Endothelial cell of umbilical vein (primary cell): ENCODE data around the gene ANKRD44. TPM values are rescaled to one million over a fixed set of nuclear protein-coding genes. Genes with fewer than 3 reads are reported as not detected.

Experiments
- BruUV-seq: library from RNA; stranded (reverse); fragments of 400-500 nt; replicated peaks from 2 replicates; lab custom pipeline; 2021; lab: Mats Ljungman, UMichigan
- CTCF ChIA-PET: fragments of 300-600, 350-600 bp; sonication (Branson Sonifier 250); formaldehyde crosslinking; loops from one replicate; lab custom pipeline; 2021; ENCODE audit warnings: antibody characterized with exemption, inconsistent platforms; lab: Charles Lee
- POLR2A ChIA-PET: fragments of 300-600, 350-600 bp; sonication (Branson Sonifier 250); formaldehyde crosslinking; loops from one replicate; lab custom pipeline; 2021; ENCODE audit warnings: antibody characterized with exemption, inconsistent platforms; lab: Charles Lee
- DNase-seq: peaks from one replicate; pipeline ENCODE4 v3.0.0-alpha.2; 2011; ENCODE audit warnings: low read depth, low spot score
- FAIRE-seq: peaks from 2 replicates; lab custom pipeline; 2011; peaks lifted over from hg19 to GRCh38; lab: Jason Lieb, UNC
- H2AFZ ChIP-seq: 2 replicates; pipeline ENCODE4 v1.6.0; 2012; ENCODE audit warnings: low read depth, low read length, control low read depth, inconsistent platforms
- H3K27ac ChIP-seq: 2 replicates; pipeline ENCODE4 v1.5.1; 2011; ENCODE audit warnings: low read depth, mild to moderate bottlenecking, control low read depth, low read length, moderate library complexity; ENCODE audit not compliant: insufficient read depth
- H3K27me3 ChIP-seq, 2 experiments: 2 replicates each; pipeline versions ENCODE4 v1.6.0 to v1.6.1; 2011; ENCODE audit warnings: low read length in 2 of 2, mixed read lengths in 1 of 2; ENCODE audit not compliant: control insufficient read depth in 2 of 2, insufficient read depth in 2 of 2
- H3K36me3 ChIP-seq, 2 experiments: 2 replicates in 1 of 2; 3 replicates in 1 of 2; pipeline ENCODE4 v1.5.1; 2011; ENCODE audit warnings: low read length in 2 of 2, mild to moderate bottlenecking in 1 of 2, moderate library complexity in 1 of 2; ENCODE audit not compliant: control insufficient read depth in 2 of 2, insufficient read depth in 2 of 2; ENCODE audit errors: extremely low read depth in 1 of 2
- H3K4me1 ChIP-seq: 3 replicates; pipeline ENCODE4 v1.5.1; 2011; ENCODE audit warnings: mild to moderate bottlenecking, low read length; ENCODE audit not compliant: control insufficient read depth, insufficient read depth; ENCODE audit errors: extremely low read depth
- H3K4me2 ChIP-seq: 2 replicates; pipeline ENCODE4 v1.6.1; 2011; ENCODE audit warnings: low read length, control low read depth, mixed read lengths; ENCODE audit not compliant: insufficient read depth
- H3K4me3 ChIP-seq, 3 experiments: fragments of 200-600 bp in 1 of 3; sonication (generic), shearing (Covaris generic) in 1 of 3; replicated peaks in 1 of 3; 2 replicates each; pipeline ENCODE4 v1.5.1; 2011 to 2016; ENCODE audit warnings: control low read depth in 3 of 3, low read length in 3 of 3, mild to moderate bottlenecking in 2 of 3, inconsistent platforms in 1 of 3, low read depth in 1 of 3, moderate library complexity in 1 of 3; ENCODE audit not compliant: insufficient read depth in 1 of 3
- H3K79me2 ChIP-seq: 2 replicates; pipeline ENCODE4 v1.6.0; 2012; ENCODE audit warnings: low read length, inconsistent platforms; ENCODE audit not compliant: control insufficient read depth, insufficient read depth
- H3K9ac ChIP-seq: replicated peaks from 2 replicates; pipeline ENCODE3; 2011; ENCODE audit warnings: low read length, control low read depth; ENCODE audit not compliant: insufficient read depth; ENCODE audit errors: extremely low read depth
- H3K9me1 ChIP-seq: replicated peaks from 3 replicates; pipeline ENCODE4 v1.6.0; 2011; ENCODE audit warnings: mild to moderate bottlenecking, low read length; ENCODE audit not compliant: control insufficient read depth, insufficient read depth; ENCODE audit errors: extremely low read depth
- H3K9me3 ChIP-seq: replicated peaks from 2 replicates; pipeline ENCODE4 v1.5.1; 2012; ENCODE audit warnings: low read length, inconsistent platforms; ENCODE audit not compliant: control insufficient read depth, insufficient read depth
- H4K20me1 ChIP-seq: replicated peaks from 2 replicates; pipeline ENCODE3; 2011; ENCODE audit warnings: mild to moderate bottlenecking, low read length; ENCODE audit not compliant: control insufficient read depth, insufficient read depth; ENCODE audit errors: extremely low read depth
- CTCF ChIP-seq, 2 donors: IDR thresholded peaks; 1 replicate in 1 of 2; 2 replicates in 1 of 2; pipeline ENCODE4 v1.5.1; 2011; ENCODE audit warnings: low read length in 2 of 2, mild to moderate bottlenecking in 2 of 2, moderate library complexity in 2 of 2, control low read depth in 1 of 2, inconsistent platforms in 1 of 2, low read depth in 1 of 2; ENCODE audit not compliant: insufficient read depth in 1 of 2; ENCODE audit errors: extremely low read depth in 1 of 2
- EZH2 ChIP-seq: IDR thresholded peaks from 2 replicates; pipeline ENCODE4 v1.6.1; 2012; ENCODE audit warnings: borderline replicate concordance, low read depth, mild to moderate bottlenecking, moderate library complexity, low read length, inconsistent platforms; ENCODE audit not compliant: severe bottlenecking
- FOS ChIP-seq: IDR thresholded peaks from 2 replicates; pipeline ENCODE4 v1.6.1; 2011; ENCODE audit warnings: mild to moderate bottlenecking, low read length, moderate library complexity, borderline replicate concordance; ENCODE audit not compliant: insufficient read depth
- GATA2 ChIP-seq: IDR thresholded peaks from 2 replicates; pipeline ENCODE4 v1.7.0; 2011; ENCODE audit warnings: low read depth, mild to moderate bottlenecking, moderate library complexity, mixed read lengths, low read length; ENCODE audit not compliant: insufficient read length, insufficient read depth
- JUN ChIP-seq: IDR thresholded peaks from 2 replicates; pipeline ENCODE4 v1.6.1; 2011; ENCODE audit warnings: borderline replicate concordance, low read depth; ENCODE audit not compliant: insufficient read length, insufficient read depth
- MAX ChIP-seq: IDR thresholded peaks from 2 replicates; pipeline ENCODE4 v1.6.1; 2011; ENCODE audit not compliant: insufficient read depth, insufficient read length
- MYC ChIP-seq: IDR thresholded peaks from one replicate; pipeline ENCODE4 v1.6.1; 2011; ENCODE audit warnings: mild to moderate bottlenecking, low read depth, low read length
- POLR2A ChIP-seq: IDR thresholded peaks from 2 replicates; pipeline ENCODE4 v1.6.1; 2012; ENCODE audit warnings: low read depth, mild to moderate bottlenecking, control low read depth, low read length
- POLR2AphosphoS5 ChIP-seq: IDR thresholded peaks from 2 replicates; pipeline ENCODE4 v1.6.1; 2012; ENCODE audit warnings: low read depth, mild to moderate bottlenecking, control low read depth, low read length, moderate library complexity; ENCODE audit not compliant: insufficient read depth
- dilution Hi-C: fragments of 300-500 bp; cut with MboI; formaldehyde crosslinking; loops from one replicate; pipeline ENCODE4 v1.15.0; 2019; ENCODE audit warnings: low sequenced_read_pairs; ENCODE audit not compliant: extremely low pct_ligation_motif_present
- intact Hi-C: fragments of 100-400 bp; cut with micrococcal nuclease; formaldehyde crosslinking; loops from one replicate; pipeline ENCODE4 v1.10.0; 2022
- polyA plus RNA-seq, 4 experiments: library from polyadenylated mRNA; depleted of rRNA in 3 of 4; stranded (reverse) in 3 of 4; unstranded in 1 of 4; fragments of >200 nt; gene quantifications; 2 replicates each; pipeline versions ENCODE4 v1.2.1 to v1.2.3, GENCODE V29; 2011 to 2012; ENCODE audit warnings: missing spikeins in 1 of 4
- total RNA-seq: library from RNA; stranded (reverse); gene quantifications from 2 replicates; pipeline ENCODE4 v1.2.3, GENCODE V29; 2021

Gene ANKRD44
- total and polyA plus RNA-seq, 2 donors (not counting 3 experiments of a cell fraction or from before 2014, with no cell fraction given) = 3.4 to 6.1 TPM

GRCh38 chr2:197170208-197170607 is 140.4 kb downstream of the ANKRD44 start:
- BruUV-seq = no TSS peak
- no peak for FAIRE-seq
- Histone ChIP-seq H3K4me1 (peaks cover 2% of the 10 kb centered on the region), H3K79me2 (no peaks in the 10 kb centered on the region), H3K27ac (no peak overlapping the region), H3K9me1 (no peaks in the 10 kb centered on the region), H4K20me1 (no peaks in the 10 kb centered on the region), H3K4me2 (no peak overlapping the region), H3K9me3 (no peaks in the 10 kb centered on the region), H3K36me3 (no peaks in the 10 kb centered on the region), H2AFZ (no peak overlapping the region), H3K4me3 (no peak overlapping the region), H3K9ac (no peak overlapping the region), H3K27me3 (no peaks in the 10 kb centered on the region)
- TF ChIP-seq POLR2AphosphoS5 = no peak
- no peak for TF ChIP-seq MAX
- no peak for TF ChIP-seq EZH2
- no peak for TF ChIP-seq FOS
- no peak for TF ChIP-seq MYC
- no peak for TF ChIP-seq JUN
- TF ChIP-seq GATA2 = no peak
- TF ChIP-seq CTCF (IDR thresholded peaks at IDR 0.05; ENCODE audit: extremely low read depth in 1 of 2, insufficient read depth in 1 of 2, low read depth in 1 of 2, low read length in 2 of 2) = no peak
- no peak for TF ChIP-seq POLR2A
- POLR2A ChIA-PET = no interaction called here
- no peak for DNase-seq
- intact Hi-C loops = no loop called here
- CTCF ChIA-PET = interaction anchor here (0.7 to 6.5 kb wide), 7 partner anchors 9 to 162 kb away, joined by 3 to 267 read pairs (median 14); no protein-coding TSS in a partner anchor
- dilution Hi-C loops = no loop called here
